Glutamatergic neuron (in vitro differentiated cells): ENCODE results near the gene FUBP3. TPM values are rescaled to one million over a fixed set of nuclear protein-coding genes. Genes with fewer than 3 reads are reported as not detected.

Experiments used
- DNase-seq: peaks from one replicate; pipeline ENCODE4 v3.0.0; 2022
- H3K27ac Mint-ChIP-seq: one replicate; pipeline ENCODE4 v1.8.0; 2020; ENCODE audit warnings: mild to moderate bottlenecking, mixed read lengths, inconsistent platforms; ENCODE audit not compliant: unreplicated experiment
- H3K27me3 Mint-ChIP-seq: one replicate; pipeline ENCODE4 v1.8.0; 2020; ENCODE audit warnings: mild to moderate bottlenecking, moderate library complexity, mixed read lengths, inconsistent platforms; ENCODE audit not compliant: unreplicated experiment
- H3K36me3 Mint-ChIP-seq: one replicate; pipeline ENCODE4 v1.8.0; 2020; ENCODE audit warnings: mild to moderate bottlenecking, mixed read lengths, inconsistent platforms; ENCODE audit not compliant: unreplicated experiment
- H3K4me1 Mint-ChIP-seq: one replicate; pipeline ENCODE4 v1.8.0; 2020; ENCODE audit warnings: mild to moderate bottlenecking, low read depth, mixed read lengths, inconsistent platforms; ENCODE audit not compliant: unreplicated experiment
- H3K4me3 Mint-ChIP-seq: one replicate; pipeline ENCODE4 v1.8.0; 2020; ENCODE audit warnings: mild to moderate bottlenecking, mixed read lengths, inconsistent platforms; ENCODE audit not compliant: unreplicated experiment
- H3K9me3 Mint-ChIP-seq: one replicate; pipeline ENCODE4 v1.8.0; 2020; ENCODE audit warnings: mild to moderate bottlenecking, moderate library complexity, mixed read lengths, inconsistent platforms; ENCODE audit not compliant: unreplicated experiment
- CTCF ChIP-seq: fragments of 200-600 bp; sonication (generic); IDR thresholded peaks from one replicate; pipeline ENCODE4 v1.5.0; 2021; ENCODE audit not compliant: partially characterized antibody, unreplicated experiment
- total RNA-seq: library from RNA; stranded (reverse); fragmentation: NEBNext Ultra II Directional; extraction: Animal tissue kit (Norgen Biotek cat#: 25700); gene quantifications from one replicate; pipeline ENCODE4 v1.2.1, GENCODE V29; 2021; ENCODE audit not compliant: unreplicated experiment

Gene FUBP3
- total RNA-seq, 1 donor from 2014 or later: 76.8 TPM

DNA sequence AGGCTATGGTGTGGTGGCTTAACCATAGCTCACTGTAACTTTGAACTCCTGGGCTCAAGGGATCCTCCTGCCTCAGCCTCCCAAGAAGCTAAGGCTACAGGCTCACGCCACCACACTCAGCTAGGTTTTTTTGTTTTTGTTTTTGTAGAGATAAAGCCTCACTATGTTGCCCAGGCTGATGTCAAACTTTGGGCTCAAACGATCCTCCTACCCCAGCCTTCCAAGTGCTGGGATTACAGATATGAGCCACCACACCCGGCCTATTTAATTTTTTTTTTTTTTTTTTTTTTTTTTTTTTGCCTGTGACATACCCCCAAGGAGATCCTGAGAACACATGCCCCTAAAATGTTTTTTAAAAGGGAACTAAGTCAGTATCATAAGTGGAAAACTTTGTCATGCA, 10.4 kb downstream of the FUBP3 start:
- TF ChIP-seq CTCF: no peak

GRCh38 chr9:130590305-130590704, 10.9 kb downstream of the FUBP3 start:
- no peak overlapping the region for H3K27ac Mint-ChIP-seq
- DNase-seq: no peak
- TF ChIP-seq CTCF: no peak
- no peaks in the 10 kb centered on the region for H3K36me3 Mint-ChIP-seq
- no peaks in the 10 kb centered on the region for H3K27me3 Mint-ChIP-seq
- H3K4me3 Mint-ChIP-seq: no peak overlapping the region
- no peaks in the 10 kb centered on the region for H3K9me3 Mint-ChIP-seq
- H3K4me1 Mint-ChIP-seq: no peaks in the 10 kb centered on the region

More for the DNA sequence above, 10.4 kb downstream of the FUBP3 start:
- no peak for DNase-seq
- Mint-ChIP-seq H3K36me3 (no peaks in the 10 kb centered on the region), H3K4me3 (no peak overlapping the region), H3K27me3 (no peaks in the 10 kb centered on the region), H3K4me1 (no peaks in the 10 kb centered on the region), H3K27ac (no peak overlapping the region), H3K9me3 (no peaks in the 10 kb centered on the region)

- H3K27me3 Mint-ChIP-seq: no peaks in the 10 kb centered on the region
- no peak for DNase-seq
- no peaks in the 10 kb centered on the region for H3K9me3 Mint-ChIP-seq
- no peaks in the 10 kb centered on the region for H3K36me3 Mint-ChIP-seq
- H3K27ac Mint-ChIP-seq: peak overlapping the region; percentile 20
- H3K4me1 Mint-ChIP-seq: no peaks in the 10 kb centered on the region
- H3K4me3 Mint-ChIP-seq: no peak overlapping the region
- no peak for TF ChIP-seq CTCF
Observed at GRCh38 chr9:130593020-130593419, 13.6 kb downstream of the FUBP3 start.

DNA sequence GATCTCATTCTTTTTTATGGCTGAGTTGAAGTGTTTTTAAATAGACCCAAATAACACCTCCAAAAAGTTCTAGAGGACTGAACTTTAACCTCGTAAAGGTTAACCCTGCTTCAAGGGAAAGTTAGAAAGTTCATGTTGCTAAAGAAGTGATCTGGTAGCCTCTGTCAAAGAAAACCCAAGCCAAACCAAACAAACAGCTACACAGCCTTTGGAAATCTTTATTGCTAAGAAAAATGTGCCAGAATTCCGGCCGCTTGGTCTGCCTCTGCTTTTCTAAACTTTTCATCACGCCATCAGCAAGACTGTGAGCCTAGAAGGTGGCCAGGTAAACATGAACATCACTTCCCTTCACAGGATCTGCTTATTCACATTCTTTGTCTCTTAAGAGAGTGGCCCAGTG, 17.9 kb downstream of the FUBP3 start:
- Mint-ChIP-seq H3K4me1 (no peaks in the 10 kb centered on the region), H3K27ac (no peak overlapping the region), H3K4me3 (no peak overlapping the region), H3K9me3 (peaks cover 3% of the 10 kb centered on the region), H3K27me3 (no peaks in the 10 kb centered on the region), H3K36me3 (no peaks in the 10 kb centered on the region)
- TF ChIP-seq CTCF: no peak
- no peak for DNase-seq

- H3K36me3 Mint-ChIP-seq: no peaks in the 10 kb centered on the region
Observed at GRCh38 chr9:130598188-130598587, 18.8 kb downstream of the FUBP3 start.

More at GRCh38 chr9:130598188-130598587, 18.8 kb downstream of the FUBP3 start:
- DNase-seq: no peak
- no peak for TF ChIP-seq CTCF
- no peak overlapping the region for H3K4me3 Mint-ChIP-seq
- no peak overlapping the region for H3K27ac Mint-ChIP-seq
- no peaks in the 10 kb centered on the region for H3K4me1 Mint-ChIP-seq
- H3K27me3 Mint-ChIP-seq: no peaks in the 10 kb centered on the region
- H3K9me3 Mint-ChIP-seq: peaks cover 6% of the 10 kb centered on the region
